Left lobe of liver (tissue), 2 donors: ENCODE measurements around the gene FBXL13. TPM values are rescaled to one million over a fixed set of nuclear protein-coding genes. Genes with fewer than 3 reads are reported as not detected.
"Not testable (repeated sequence)": the region's sequence is repeated elsewhere in the genome, so short reads cannot be mapped to it uniquely, and the experiment has no call there.

Experiments used
- ATAC-seq: fragments of 200-7000 bp; cut with Tn5 transposase; one replicate; pipeline ENCODE4 v1.9.1; 2020; ENCODE audit warnings: mild to moderate bottlenecking, moderate library complexity
- DNase-seq: peaks from one replicate; pipeline ENCODE4 v3.0.0-alpha.2; 2020; ENCODE audit warnings: low spot score
- total RNA-seq: library from RNA; stranded (reverse); gene quantifications from one replicate; pipeline ENCODE4 v1.2.1, GENCODE V29; 2021
- donor health status: DM: no; HTN: no; CAD: no; lungs with moderate emphysema.
- donor health status: DM: no; HTN: yes; CAD: no.

FBXL13 gene
- total RNA-seq, 1 donor from 2014 or later: 0.18 TPM

DNA sequence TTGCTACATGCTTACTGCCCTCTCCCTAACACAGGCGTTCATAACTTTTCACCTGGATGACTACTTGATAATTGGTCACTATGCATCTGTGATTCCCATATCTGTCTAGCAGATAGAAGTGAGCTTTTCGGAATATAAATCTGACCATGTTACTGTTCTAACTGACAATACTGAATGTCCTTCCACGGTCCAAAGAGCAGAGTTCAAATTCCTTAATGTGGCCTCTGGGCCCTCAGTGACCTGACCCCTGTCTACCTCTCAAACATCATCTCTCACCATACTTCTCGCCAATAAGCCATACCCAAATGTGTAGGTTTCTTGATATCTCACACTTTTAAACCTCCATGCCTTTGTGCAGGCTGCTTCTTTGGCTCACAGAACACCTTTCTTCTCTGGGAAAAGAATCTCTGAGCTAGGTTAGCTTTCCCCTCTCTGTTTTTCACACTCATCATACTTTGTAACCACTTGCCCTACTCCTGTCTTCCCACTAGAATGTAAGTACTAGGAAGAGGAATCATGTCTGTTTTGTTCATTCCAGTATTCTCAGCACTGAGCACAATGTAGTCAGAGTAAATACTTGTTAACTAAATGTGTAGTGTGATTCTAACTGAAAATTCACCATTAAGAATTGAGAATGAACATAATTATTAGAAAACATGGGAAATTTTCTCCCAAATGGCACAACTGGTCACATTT lies 201.0 kb downstream of the FBXL13 start:
- ATAC-seq (no peak), DNase-seq (no peak)

GRCh38 chr7:102872460-102872859 lies 202.1 kb downstream of the FBXL13 start:
- DNase-seq: no peak
- ATAC-seq: no peak

GRCh38 chr7:102869195-102869594 lies 205.4 kb downstream of the FBXL13 start:
- DNase-seq: no peak
- ATAC-seq: no peak

DNA sequence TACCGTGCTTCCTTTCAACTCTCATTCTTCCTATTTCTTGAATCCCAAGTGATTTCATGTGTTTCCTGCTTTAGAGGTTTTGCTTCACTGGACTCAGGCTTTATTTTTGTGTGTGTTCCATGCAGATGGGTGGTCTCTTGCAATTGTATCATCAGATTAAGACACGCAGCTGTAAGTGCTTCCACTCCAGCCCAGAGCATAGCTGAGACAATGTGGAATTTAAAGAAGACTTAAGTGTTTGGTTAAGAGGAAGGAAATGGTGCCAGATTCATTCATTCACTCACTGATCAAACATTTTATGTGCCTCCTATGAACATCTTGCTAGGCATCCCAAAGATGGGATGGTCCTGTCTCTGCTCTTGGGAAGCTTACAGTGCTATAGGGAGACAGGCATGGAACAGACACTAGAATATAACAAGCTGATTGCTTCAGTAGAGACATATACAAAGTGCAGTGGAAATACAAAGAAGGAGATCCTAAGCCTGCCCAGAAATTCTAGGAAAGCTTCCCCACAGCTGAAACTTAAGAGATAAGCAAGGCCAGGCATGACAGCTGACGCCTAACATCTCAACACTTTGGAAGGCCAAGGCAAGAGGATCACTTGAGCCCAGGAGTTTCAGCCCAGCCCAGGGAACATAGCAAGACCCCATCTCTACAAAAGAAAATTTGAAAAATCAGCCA lies 207.9 kb downstream of the FBXL13 start:
- no peak for DNase-seq
- no peak for ATAC-seq

DNA sequence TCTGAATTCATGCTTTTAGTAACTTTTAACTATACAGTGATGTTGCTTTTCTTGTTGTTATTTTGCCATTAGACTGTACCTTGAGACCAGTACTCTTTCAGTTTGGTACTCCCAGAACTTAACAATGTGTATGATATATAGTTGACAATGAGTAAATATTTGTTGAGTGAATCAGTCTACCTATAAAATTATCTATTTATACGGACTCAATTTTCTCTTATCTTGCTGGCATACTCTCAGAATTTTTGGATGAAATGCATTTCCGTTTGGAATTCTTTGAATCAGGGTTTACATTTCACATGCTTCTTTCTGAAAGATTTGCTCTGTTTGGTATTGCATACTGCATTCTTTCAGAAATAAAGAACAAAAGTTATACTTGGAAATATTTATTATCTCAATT lies 209.6 kb downstream of the FBXL13 start:
- ATAC-seq (no peak), DNase-seq (no peak)

GRCh38 chr7:102860351-102860811 lies 214.2 kb downstream of the FBXL13 start:
- ATAC-seq (no peak), DNase-seq (no peak)

- DNase-seq (no peak), ATAC-seq (no peak)
Observed at GRCh38 chr7:102859799-102860125, 214.8 kb downstream of the FBXL13 start.

DNA sequence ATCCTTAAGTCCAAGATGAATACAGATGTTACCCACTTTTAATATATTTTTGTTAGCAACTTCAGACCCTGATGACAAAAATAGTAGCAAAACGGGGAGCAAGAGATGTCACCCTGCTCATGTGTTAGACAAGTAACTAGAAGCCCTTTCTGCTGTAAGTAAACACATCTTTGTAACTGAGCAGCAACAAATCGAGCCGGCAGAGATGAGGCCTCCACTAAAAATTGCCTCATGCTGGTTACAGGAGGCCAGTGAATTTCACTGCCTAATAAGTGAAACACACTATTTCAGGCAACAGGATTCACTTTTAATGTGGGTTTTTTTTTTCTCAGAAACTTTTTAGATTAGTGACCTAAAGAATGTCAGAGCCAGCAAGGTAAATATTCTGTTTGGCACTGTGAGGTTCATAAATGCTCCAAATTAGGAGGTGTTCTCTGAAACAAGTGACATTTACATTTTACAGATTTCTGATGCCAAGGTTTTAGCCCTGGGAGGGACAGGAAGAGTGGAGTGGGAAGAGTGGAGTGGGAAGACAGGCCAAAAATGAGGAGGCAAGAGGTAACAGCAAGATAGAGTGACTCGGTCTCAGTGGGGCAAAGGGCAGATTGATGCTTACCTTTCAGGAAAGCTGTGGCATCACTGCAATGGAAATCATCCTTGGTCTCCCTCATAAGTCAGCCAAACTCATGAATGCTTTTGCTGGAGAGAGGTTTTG lies 215.4 kb downstream of the FBXL13 start:
- no peak for DNase-seq
- ATAC-seq: peak; percentile 26

DNA sequence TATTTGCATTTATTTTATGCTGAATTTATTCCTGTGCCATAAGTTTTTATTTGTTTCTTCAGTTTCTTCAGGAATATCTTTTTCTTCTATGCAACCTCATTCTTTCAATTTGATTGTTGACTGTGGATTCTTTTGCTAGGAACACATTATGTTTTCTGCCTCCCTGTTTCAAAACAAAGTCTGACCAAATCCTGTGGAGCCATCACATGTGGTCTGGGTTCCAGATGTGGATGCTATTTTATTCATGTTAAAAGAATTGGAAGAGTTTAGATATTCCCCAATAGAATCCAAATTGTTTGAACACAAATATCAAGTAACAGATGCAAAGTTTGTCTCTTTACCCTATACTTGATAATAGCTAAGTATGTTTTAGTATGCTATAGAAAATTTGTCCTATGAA lies 218.6 kb downstream of the FBXL13 start:
- ATAC-seq: no peak
- no peak for DNase-seq

DNA sequence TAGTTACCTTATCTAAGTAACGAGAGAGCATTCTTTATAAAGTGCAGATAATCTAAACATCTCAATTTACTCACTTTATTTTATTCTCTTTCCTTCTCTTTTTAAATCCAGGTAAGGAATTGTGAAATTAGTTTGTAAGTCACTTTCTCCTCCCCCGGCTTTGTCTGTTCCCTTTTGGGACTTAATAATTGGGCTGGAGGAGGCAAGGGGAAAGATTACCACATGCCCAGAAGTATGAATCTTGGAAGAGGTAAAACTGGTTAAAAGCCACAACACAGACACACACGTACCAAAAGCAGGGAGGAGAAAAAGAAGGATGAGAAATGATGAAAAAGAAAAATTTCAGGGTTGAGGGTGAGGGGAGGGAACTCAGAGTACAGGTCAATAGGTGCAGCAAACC lies 225.1 kb downstream of the FBXL13 start:
- no peak for ATAC-seq
- no peak for DNase-seq

DNA sequence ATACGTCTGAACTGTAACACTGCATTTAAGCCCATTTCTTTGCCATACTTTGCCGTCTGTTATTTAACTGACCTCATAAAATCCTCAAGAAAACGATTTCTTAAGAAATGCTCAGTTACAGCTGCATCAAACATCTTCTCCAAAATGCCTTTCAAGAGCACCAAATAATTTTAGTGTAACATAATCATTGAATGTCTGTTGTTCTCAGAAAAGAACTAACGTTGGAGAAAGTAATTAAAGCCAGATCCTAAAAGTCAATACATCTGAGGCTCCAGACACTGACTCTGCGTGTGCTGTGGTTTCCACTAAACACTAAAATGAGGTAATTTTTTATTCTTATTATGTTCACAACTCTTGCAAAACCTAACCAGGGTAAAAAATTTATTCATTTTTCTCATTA lies 225.5 kb downstream of the FBXL13 start:
- ATAC-seq: no peak
- no peak for DNase-seq

GRCh38 chr7:102845346-102845745 lies 229.2 kb downstream of the FBXL13 start:
- ATAC-seq: no peak

DNA sequence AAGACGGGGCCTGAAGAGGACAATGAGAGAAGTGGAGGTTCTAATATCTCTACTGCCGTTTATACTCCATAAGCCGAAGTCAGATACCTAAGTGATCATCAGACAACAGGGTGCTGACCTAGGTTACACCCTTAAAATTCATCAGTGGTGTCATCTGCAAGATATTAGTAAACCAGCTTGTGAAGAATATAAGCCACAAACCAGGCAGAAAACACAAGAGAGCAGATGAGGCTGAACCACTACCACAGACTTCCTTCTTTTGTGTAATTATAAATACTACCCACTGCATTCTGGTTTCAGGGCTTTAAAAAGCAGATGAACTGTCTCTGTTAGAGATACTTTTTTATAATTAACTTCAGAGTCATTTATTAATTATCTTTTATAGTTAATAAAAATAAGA lies 230.7 kb downstream of the FBXL13 start:
- ATAC-seq: no peak
- no peak for DNase-seq

More at GRCh38 chr7:102845346-102845745, 229.2 kb downstream of the FBXL13 start:
- no peak for DNase-seq

DNA sequence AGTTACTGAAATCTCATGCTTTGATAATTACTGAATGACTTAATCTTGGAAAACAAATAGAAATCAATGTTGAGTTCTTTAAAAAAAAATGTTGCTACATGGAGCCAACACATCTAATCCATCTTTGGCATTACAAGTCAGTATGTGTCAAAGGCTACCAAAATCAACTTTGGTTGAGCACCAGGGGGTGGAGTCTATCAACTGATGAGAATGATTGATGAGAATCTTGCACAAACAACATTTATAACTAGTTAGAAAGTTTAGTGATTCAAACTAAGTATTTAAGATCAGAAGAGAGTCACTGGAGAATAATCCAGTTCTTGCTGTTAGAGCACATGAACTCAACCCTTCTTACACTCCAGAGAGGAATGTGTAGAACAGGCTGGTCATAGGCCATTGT lies 232.3 kb downstream of the FBXL13 start:
- ATAC-seq: no peak
- no peak for DNase-seq

DNA sequence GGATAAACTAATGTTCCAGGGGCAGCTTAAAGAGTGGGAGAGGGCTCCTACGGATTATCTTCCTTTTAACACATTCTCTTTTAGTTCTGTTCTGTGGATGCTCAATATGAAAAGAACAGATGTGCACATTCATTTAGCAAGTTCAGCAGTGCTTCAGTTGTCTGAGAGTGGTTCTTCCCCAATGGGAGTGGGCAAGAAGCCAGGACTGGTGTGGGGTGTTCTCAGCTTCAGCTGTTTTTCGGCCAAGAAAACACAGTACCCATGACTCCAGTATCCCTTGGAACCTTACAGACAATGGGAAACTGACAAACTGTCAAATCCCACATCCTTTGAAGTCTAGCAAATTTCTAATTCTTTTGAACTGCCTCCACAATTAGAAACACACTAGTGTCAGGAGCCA lies 233.3 kb downstream of the FBXL13 start:
- no peak for ATAC-seq
- no peak for DNase-seq

DNA sequence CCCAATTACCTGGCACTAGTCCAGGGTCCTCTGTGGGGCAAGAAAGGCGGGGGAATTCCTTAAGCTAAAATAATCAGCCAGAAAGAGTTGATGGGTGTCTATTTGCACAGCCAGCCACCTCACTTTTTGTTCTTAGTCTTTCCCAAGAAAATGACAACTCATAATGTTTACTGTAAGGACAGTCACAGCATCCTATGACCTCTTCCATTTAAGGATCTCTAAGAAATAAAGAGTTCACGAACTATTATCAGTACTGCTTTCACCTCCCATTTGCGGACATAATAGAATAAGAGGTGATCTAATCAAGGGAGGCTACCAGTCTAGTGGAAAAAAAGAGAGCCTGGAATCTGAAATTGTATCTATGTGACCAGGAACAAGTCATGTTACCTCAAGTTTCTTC lies 234.2 kb downstream of the FBXL13 start:
- DNase-seq: no peak
- ATAC-seq: no peak

DNA sequence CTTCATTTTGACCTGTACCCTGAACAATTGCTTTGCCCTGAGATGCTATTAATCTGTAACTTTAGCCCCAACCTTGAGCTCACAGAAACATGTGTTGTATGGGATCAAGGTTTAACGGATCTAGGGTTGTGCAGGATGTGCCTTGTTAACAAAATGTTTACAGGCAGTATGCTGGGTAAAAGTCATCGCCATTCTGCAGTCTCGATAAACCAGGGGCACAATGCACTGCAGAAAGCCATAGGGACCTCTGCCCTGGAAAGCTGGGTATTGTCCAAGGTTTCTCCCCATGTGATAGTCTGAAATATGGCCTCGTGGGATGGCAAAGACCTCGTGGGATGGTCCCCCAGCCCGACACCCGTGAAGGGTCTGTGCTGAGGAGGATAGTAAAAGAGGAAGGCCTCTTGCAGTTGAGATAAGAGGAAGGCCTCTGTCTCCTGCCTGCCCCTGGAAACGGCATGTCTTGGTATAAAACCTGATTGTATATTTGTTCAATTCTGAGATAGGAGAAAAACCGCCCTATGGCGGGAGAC lies 236.0 kb downstream of the FBXL13 start:
- not testable (repeated sequence) for ATAC-seq, DNase-seq

GRCh38 chr7:102837802-102838201 lies 236.8 kb downstream of the FBXL13 start:
- DNase-seq (no peak), ATAC-seq (no peak)

- DNase-seq: no peak
- ATAC-seq: no peak
Observed at GRCh38 chr7:102836977-102837376, 237.6 kb downstream of the FBXL13 start.

DNA sequence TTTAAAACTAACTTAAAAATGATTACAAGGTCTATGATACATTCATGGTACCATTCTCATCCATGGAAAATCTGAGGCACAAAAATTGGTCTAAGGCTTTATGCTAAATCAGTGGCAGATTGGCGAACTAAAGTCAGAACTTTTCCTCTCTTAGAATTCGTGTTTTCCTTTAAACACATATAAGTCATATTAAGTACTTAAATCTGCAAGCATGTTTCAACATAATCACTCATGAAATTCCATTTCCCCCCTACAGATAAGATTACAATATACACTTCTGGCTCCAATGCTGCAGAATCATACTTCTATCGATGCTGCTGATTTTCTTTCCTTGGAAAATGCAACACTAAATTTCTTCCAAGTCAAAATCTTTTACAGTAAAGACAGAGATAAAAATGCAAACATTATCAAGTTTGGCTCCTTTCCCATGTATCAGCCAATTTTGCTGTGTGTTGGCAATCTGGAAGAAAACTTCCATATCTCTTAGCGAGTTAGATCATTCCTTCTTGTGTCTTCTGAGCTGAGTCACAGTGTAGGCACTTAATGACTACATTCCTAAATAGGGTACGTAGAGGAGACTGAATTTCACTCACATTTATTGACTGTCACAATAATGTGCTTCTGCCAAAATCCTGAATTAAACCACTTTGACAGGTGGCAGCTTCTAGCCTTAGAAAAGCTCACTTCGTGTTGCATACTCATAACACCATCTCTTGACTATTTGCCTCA lies 238.2 kb downstream of the FBXL13 start:
- ATAC-seq (no peak), DNase-seq (no peak)

GRCh38 chr7:102834999-102835398 lies 239.6 kb downstream of the FBXL13 start:
- ATAC-seq (no peak), DNase-seq (no peak)
